Measurements from ENCODE around the gene PLA2G2C.

PLA2G2C gene

GRCh38 chr1:20126041-20126805, 60.1 kb downstream of the PLA2G2C start:
- Histone ChIP-seq H3K9me3 (ENCODE audit: control insufficient read depth, insufficient read depth, low read depth, low read length) (no peaks in the 10 kb centered on the region), H3K4me3 (ENCODE audit: low read depth, low read length) (no peak overlapping the region), H3K36me3 (ENCODE audit: control insufficient read depth in 2 of 2, insufficient read depth in 1 of 2, low read length in 2 of 2) (no peaks in the 10 kb centered on the region), H3K27ac (ENCODE audit: extremely low read depth, low read depth, low read length) (no peak overlapping the region), H3K4me1 (ENCODE audit: control insufficient read depth, insufficient read depth, low read length) (no peaks in the 10 kb centered on the region)
- ChIA-PET CTCF (interaction anchor here (1.5 kb wide), 1 partner anchor 25 kb away, joined by 5 read pairs; no protein-coding TSS in a partner anchor), POLR2A (interaction anchor here (0.6 kb wide), 1 partner anchor 18 kb away, joined by 3 read pairs; no protein-coding TSS in a partner anchor)
- TF ChIP-seq ZNF292 (tag by site-specific recombination; IDR thresholded peaks at IDR 0.05; ENCODE audit: borderline replicate concordance, low read depth) (no peak), HOXC10 (CRISPR knock-in tag; IDR thresholded peaks at IDR 0.05) (no peak), ZNF561 (tag by site-specific recombination; IDR thresholded peaks at IDR 0.05; ENCODE audit: borderline replicate concordance) (no peak), KLF7 (tag by site-specific recombination; IDR thresholded peaks at IDR 0.05; ENCODE audit: borderline replicate concordance) (no peak), ZNF544 (tag by site-specific recombination; IDR thresholded peaks at IDR 0.05) (no peak), ZNF670 (tag by site-specific recombination; IDR thresholded peaks at IDR 0.05; ENCODE audit: low read depth) (no peak), ZNF423 (tag by site-specific recombination; IDR thresholded peaks at IDR 0.05) (no peak), ZNF555 (tag by site-specific recombination; conservative IDR thresholded peaks at IDR 0.05) (no peak), MEIS1 (CRISPR knock-in tag; IDR thresholded peaks at IDR 0.05; ENCODE audit: borderline replicate concordance) (no peak), ZNF23 (tag by site-specific recombination; IDR thresholded peaks at IDR 0.05; ENCODE audit: borderline replicate concordance) (no peak), SETDB1 (IDR thresholded peaks at IDR 0.05; ENCODE audit: insufficient read length, low read length) (no peak), ZNF138 (tag by site-specific recombination; IDR thresholded peaks at IDR 0.05; ENCODE audit: borderline replicate concordance) (no peak), GLIS1 (tag by site-specific recombination; IDR thresholded peaks at IDR 0.05) (no peak), ZNF785 (tag by site-specific recombination; IDR thresholded peaks at IDR 0.05) (no peak)

- no peaks in the 10 kb centered on the region for H3K9me3 ChIP-seq (ENCODE audit: control insufficient read depth, insufficient read depth, low read depth, low read length)
- H3K4me3 ChIP-seq (ENCODE audit: low read depth, low read length) = no peak overlapping the region
- no peaks in the 10 kb centered on the region for H3K36me3 ChIP-seq (ENCODE audit: control insufficient read depth in 2 of 2, insufficient read depth in 1 of 2, low read length in 2 of 2)
- ChIA-PET POLR2A (no interaction called here), CTCF (interaction anchor here (0.6 to 1.2 kb wide), 4 partner anchors 23 to 506 kb away, joined by 3 to 5 read pairs (median 3); no protein-coding TSS in a partner anchor)
- H3K27ac ChIP-seq (ENCODE audit: extremely low read depth, low read depth, low read length) = no peak overlapping the region
- no peaks in the 10 kb centered on the region for H3K4me1 ChIP-seq (ENCODE audit: control insufficient read depth, insufficient read depth, low read length)
- TF ChIP-seq ZNF280D (tag by site-specific recombination; IDR thresholded peaks at IDR 0.05) (no peak), SCRT2 (tag by site-specific recombination; IDR thresholded peaks at IDR 0.05) (0 out of 2 replicates have a peak, but pooled peaks have one; percentile 13)
Observed at GRCh38 chr1:20125100-20125499, 61.2 kb downstream of the PLA2G2C start.

GRCh38 chr1:20124456-20125057, 61.8 kb downstream of the PLA2G2C start:
- Histone ChIP-seq H3K9me3 (ENCODE audit: control insufficient read depth, insufficient read depth, low read depth, low read length) (no peaks in the 10 kb centered on the region), H3K4me1 (ENCODE audit: control insufficient read depth, insufficient read depth, low read length) (no peaks in the 10 kb centered on the region), H3K36me3 (ENCODE audit: control insufficient read depth in 2 of 2, insufficient read depth in 1 of 2, low read length in 2 of 2) (no peaks in the 10 kb centered on the region), H3K27ac (ENCODE audit: extremely low read depth, low read depth, low read length) (no peak overlapping the region), H3K4me3 (ENCODE audit: low read depth, low read length) (no peak overlapping the region)
- ChIA-PET CTCF (interaction anchor here (0.6 to 1.2 kb wide), 4 partner anchors 22 to 506 kb away, joined by 3 to 5 read pairs (median 3); no protein-coding TSS in a partner anchor), POLR2A (no interaction called here)
- 0 out of 2 replicates have a peak, but pooled peaks have one; percentile 18 for TF ChIP-seq PATZ1 (tag by site-specific recombination; IDR thresholded peaks at IDR 0.05)
- TF ChIP-seq ZXDB (tag by site-specific recombination; IDR thresholded peaks at IDR 0.05) = no peak
- no peak for TF ChIP-seq ZNF391 (tag by site-specific recombination; IDR thresholded peaks at IDR 0.05; ENCODE audit: borderline replicate concordance, low read depth)
- 0 out of 2 replicates have a peak, but pooled peaks have one; percentile 32 for TF ChIP-seq ZNF398 (tag by site-specific recombination; IDR thresholded peaks at IDR 0.05)
- peak; percentile 98 for TF ChIP-seq ZNF768 (tag by site-specific recombination; IDR thresholded peaks at IDR 0.05)

Data from HEK293 (cell line).